ENCODE measurements around the gene GAR1. TPM values are rescaled to one million over a fixed set of nuclear protein-coding genes. Genes with fewer than 3 reads are reported as not detected.
A peak's percentile ranks its signal among the peaks of the same experiment; 100 is the strongest.
"Not testable (repeated sequence)": the region's sequence is repeated elsewhere in the genome, so short reads cannot be mapped to it uniquely, and the experiment has no call there.

GAR1 gene
- total RNA-seq (10 to 100 TPM in 5 of 7 donors, 1 to 10 TPM in 2; 4.3 to 13.2 (median 12.0) TPM), polyA plus RNA-seq (10 to 100 TPM; 23.3 to 29.2 (median 25.3) TPM)
- long read RNA-seq, donor 1, transcript GAR1-201 (7 exons, 1,224 nt), result major isoform, 7 of 15 reads
- long read RNA-seq, donor 1, partial matches to known transcripts, result 6 of 15 reads
- long read RNA-seq, donor 1, other reads (novel, unspliced or antisense), result 0 of 15 reads
- long read RNA-seq, donor 2, transcript GAR1-201 (7 exons, 1,224 nt), result major isoform, 11 of 25 reads
- long read RNA-seq, donor 2, partial matches to known transcripts, result 13 of 25 reads
- long read RNA-seq, donor 2, other reads (novel, unspliced or antisense), result 0 of 25 reads

GRCh38 chr4:109815151-109816081 is at the start of gene GAR1:
Gene GAR1 (plus strand): TSS chr4:109815762. CDS start chr4:109816165, 403 bp downstream.
- peak; percentile 96 for DNase-seq
- no peaks in the 10 kb centered on the region for H3K27me3 ChIP-seq (replicated peaks in 1 of 7)
- H3K27ac ChIP-seq, result peak within 1 kb of the TSS; percentile 80 to 94 (median 89)
- peaks cover 6 to 43% (median 28%) of the 10 kb centered on the region in 6 donors for H3K4me1 ChIP-seq
- WGBS, 5 donors, result 0 to 1% (median 0%) methylated on average over 49 to 53 of the region's 53 CpGs
- intact Hi-C loops (cut with DNase I; ENCODE audit: low total_unique reads), result loop anchor here (10.0 kb wide), 1 partner anchor 1171 kb away; no protein-coding TSS in a partner anchor
- H3K9me3 ChIP-seq, result no peaks in the 10 kb centered on the region
- TF ChIP-seq POLR2AphosphoS5 (IDR thresholded peaks at IDR 0.05) (peak; percentile 84 to 93 (median 92)), CTCF (IDR thresholded peaks at IDR 0.05 in 8 of 11, conservative IDR thresholded peaks at IDR 0.05 in 3 of 11) (peak in 1 of 11 experiments; percentile 17), POLR2A (IDR thresholded peaks at IDR 0.05) (peak in 1 of 3 donors; percentile 24)
- peak within 1 kb of the TSS; percentile 76 to 89 (median 86) for H3K4me3 ChIP-seq
- peaks cover 0 to 28% (median 16%) of the 10 kb centered on the region in 6 donors for H3K36me3 ChIP-seq

- H3K36me3 ChIP-seq; H3K27me3 ChIP-seq (replicated peaks in 1 of 7); intact Hi-C loops (cut with DNase I; ENCODE audit: low total_unique reads); H3K27ac ChIP-seq; H3K4me3 ChIP-seq; H3K4me1 ChIP-seq; DNase-seq; H3K9me3 ChIP-seq: not testable (repeated sequence)
- WGBS, 5 donors, result 85 to 88% (median 86%) methylated on average over 2 of the region's 2 CpGs
Observed at GRCh38 chr4:109782092-109782491, 33.5 kb upstream of the GAR1 start.

- no peak for DNase-seq
- Histone ChIP-seq H3K27ac (no peak overlapping the region), H3K36me3 (no peaks in the 10 kb centered on the region), H3K4me1 (no peaks in the 10 kb centered on the region), H3K27me3 (replicated peaks in 1 of 7) (no peaks in the 10 kb centered on the region), H3K9me3 (peaks cover 0 to 16% (median 13%) of the 10 kb centered on the region in 8 donors), H3K4me3 (no peak overlapping the region)
- WGBS, 5 donors, result 94 to 100% (median 100%) methylated on average over 1 of the region's 1 CpG
- intact Hi-C loops (cut with DNase I; ENCODE audit: low total_unique reads), result no loop called here
- no peak for TF ChIP-seq POLR2AphosphoS5 (IDR thresholded peaks at IDR 0.05)
- TF ChIP-seq POLR2A (IDR thresholded peaks at IDR 0.05), result no peak
- TF ChIP-seq CTCF (IDR thresholded peaks at IDR 0.05 in 8 of 11, conservative IDR thresholded peaks at IDR 0.05 in 3 of 11), result no peak
Observed at GRCh38 chr4:109786846-109787245, 28.7 kb upstream of the GAR1 start.

- Histone ChIP-seq H3K9me3 (peaks cover 0 to 16% (median 13%) of the 10 kb centered on the region in 8 donors), H3K4me1 (no peaks in the 10 kb centered on the region), H3K27ac (no peak overlapping the region), H3K27me3 (replicated peaks in 1 of 7) (no peaks in the 10 kb centered on the region), H3K36me3 (no peaks in the 10 kb centered on the region), H3K4me3 (no peak overlapping the region)
- TF ChIP-seq POLR2AphosphoS5 (IDR thresholded peaks at IDR 0.05), result no peak
- no peak for TF ChIP-seq CTCF (IDR thresholded peaks at IDR 0.05 in 8 of 11, conservative IDR thresholded peaks at IDR 0.05 in 3 of 11)
- no peak for TF ChIP-seq POLR2A (IDR thresholded peaks at IDR 0.05)
- DNase-seq, result no peak
- WGBS, 5 donors, result 87 to 98% (median 91%) methylated on average over 1 of the region's 1 CpG
- intact Hi-C loops (cut with DNase I; ENCODE audit: low total_unique reads), result no loop called here
Observed at GRCh38 chr4:109787807-109788206, 27.8 kb upstream of the GAR1 start.

Measured in spleen (tissue), 13 donors.